Frontal cortex (tissue), 1 donor: ENCODE measurements around the gene CXXC1. TPM values are rescaled to one million over a fixed set of nuclear protein-coding genes. Genes with fewer than 3 reads are reported as not detected.

ENCODE experiments used
- small RNA-seq: library from RNA; depleted of rRNA; stranded (forward); fragments of <200 nt; gene quantifications from one replicate; pipeline ENCODE3, GENCODE V24; 2014
- total RNA-seq: library from RNA; depleted of rRNA; stranded (reverse); fragments of >200 nt; gene quantifications from one replicate; pipeline ENCODE4 v1.2.3, GENCODE V29; 2014

The CXXC1 gene
- total RNA-seq, 1 donor from 2014 or later = 35.5 TPM

Small RNAs within 50 kb of the gene (small RNA-seq; reads per million reads assigned to genes)
- gene RNA5SP458 = not detected

Other genes starting within 250 kb of the CXXC1 start
- gene MYO5B, start 92.5 kb downstream of the CXXC1 start, total RNA-seq = 9.8 TPM
- 1.2 TPM for gene CFAP53, start 21.2 kb downstream of the CXXC1 start, total RNA-seq
- gene MBD1, start 6.2 kb downstream of the CXXC1 start, total RNA-seq = 51.4 TPM
- 2.0 TPM for gene SKA1, start 87.4 kb upstream of the CXXC1 start, total RNA-seq